Activated T-helper 1 cell treated with Interleukin-2 at 50 U/mL for 16 hours (primary cell): Measurements from ENCODE around the gene FRMD1.

Experiments used
- DNase-seq: peaks from one replicate; pipeline ENCODE4 v3.0.0-alpha.2; 2020; ENCODE audit warnings: low read depth

The FRMD1 gene

GRCh38 chr6:168078943-168079405 lies at the start of gene FRMD1:
Gene FRMD1, minus strand, starts transcription at chr6:168079212. Its CDS starts 118 bp downstream, at chr6:168079094.
- no peak for DNase-seq

GRCh38 chr6:168128006-168128630 lies 49.1 kb upstream of the FRMD1 start:
- no peak for DNase-seq

GRCh38 chr6:168127384-168127868 lies 48.4 kb upstream of the FRMD1 start:
- no peak for DNase-seq

GRCh38 chr6:168126566-168127383 lies 47.8 kb upstream of the FRMD1 start:
- no peak for DNase-seq

GRCh38 chr6:168125429-168126001 lies 46.5 kb upstream of the FRMD1 start:
- DNase-seq = no peak

- DNase-seq = no peak
Observed at GRCh38 chr6:168124921-168125320, 45.9 kb upstream of the FRMD1 start.

- no peak for DNase-seq
Observed at GRCh38 chr6:168124158-168124557, 45.1 kb upstream of the FRMD1 start.

- DNase-seq = no peak
Observed at GRCh38 chr6:168123165-168123911, 44.3 kb upstream of the FRMD1 start.

- DNase-seq = no peak
Observed at GRCh38 chr6:168122521-168122920, 43.5 kb upstream of the FRMD1 start.

- no peak for DNase-seq
Observed at GRCh38 chr6:168122011-168122410, 43.0 kb upstream of the FRMD1 start.

GRCh38 chr6:168121303-168121665 lies 42.3 kb upstream of the FRMD1 start:
- DNase-seq = no peak

- DNase-seq = no peak
Observed at GRCh38 chr6:168120390-168121302, 41.6 kb upstream of the FRMD1 start.

- DNase-seq = no peak
Observed at GRCh38 chr6:168119539-168119938, 40.5 kb upstream of the FRMD1 start.

- DNase-seq = no peak
Observed at GRCh38 chr6:168118935-168119334, 39.9 kb upstream of the FRMD1 start.

GRCh38 chr6:168117942-168118341 lies 38.9 kb upstream of the FRMD1 start:
- no peak for DNase-seq

- no peak for DNase-seq
Observed at GRCh38 chr6:168116975-168117899, 38.2 kb upstream of the FRMD1 start.

- DNase-seq = no peak
Observed at GRCh38 chr6:168116438-168116974, 37.5 kb upstream of the FRMD1 start.

- DNase-seq = no peak
Observed at GRCh38 chr6:168115748-168116437, 36.9 kb upstream of the FRMD1 start.

- no peak for DNase-seq
Observed at GRCh38 chr6:168113226-168113625, 34.2 kb upstream of the FRMD1 start.
